HEK293 (cell line): ENCODE measurements around the gene CORO1A.

ENCODE experiments used
- CTCF ChIA-PET: fragments of 350-600 bp; formaldehyde crosslinking; extraction: SDS; loops from one replicate; lab custom pipeline; 2021; ENCODE audit warnings: antibody characterized with exemption; lab: Yijun Ruan, JAX
- POLR2A ChIA-PET: fragments of 300-600 bp; formaldehyde crosslinking; extraction: SDS; loops from one replicate; lab custom pipeline; 2020; ENCODE audit warnings: antibody characterized with exemption, inconsistent platforms; lab: Yijun Ruan, JAX
- H3K27ac ChIP-seq: fragments of 200-500 bp; sonication (Bioruptor generic); 2 replicates; pipeline ENCODE4 v1.5.1; 2014; ENCODE audit warnings: low read depth, low read length, control low read depth, inconsistent platforms; ENCODE audit errors: extremely low read depth
- H3K36me3 ChIP-seq, 2 experiments: fragments of 200-500 bp in 1 of 2; sonication (Bioruptor generic) in 1 of 2; 1 replicate in 1 of 2; 2 replicates in 1 of 2; pipeline ENCODE4 v1.5.1; 2014 to 2017; ENCODE audit warnings: inconsistent platforms in 2 of 2, low read length in 2 of 2; ENCODE audit not compliant: control insufficient read depth in 2 of 2, insufficient read depth in 1 of 2
- H3K4me1 ChIP-seq: fragments of 200-500 bp; sonication (Bioruptor generic); 2 replicates; pipeline ENCODE4 v1.5.1; 2014; ENCODE audit warnings: mild to moderate bottlenecking, low read length, inconsistent platforms; ENCODE audit not compliant: control insufficient read depth, insufficient read depth
- H3K4me3 ChIP-seq: 2 replicates; pipeline ENCODE4 v1.5.1; 2011; ENCODE audit warnings: low read depth, mild to moderate bottlenecking, control low read depth, low read length, moderate library complexity
- H3K9me3 ChIP-seq: fragments of 200-500 bp; sonication (Bioruptor generic); 2 replicates; pipeline ENCODE4 v1.5.1; 2014; ENCODE audit warnings: low read depth, low read length, inconsistent platforms; ENCODE audit not compliant: control insufficient read depth, insufficient read depth
- EGR2 ChIP-seq: fragments of 450-650 bp; formaldehyde crosslinking; IDR thresholded peaks from 2 replicates; pipeline ENCODE4 v1.5.1; 2016; ENCODE audit warnings: low read depth, missing biosample characterization, missing genetic modification characterization
- KLF16 ChIP-seq: fragments of 450-650 bp; formaldehyde crosslinking; IDR thresholded peaks from 2 replicates; pipeline ENCODE4 v1.5.1; 2017; ENCODE audit warnings: missing biosample characterization, missing genetic modification characterization
- PRDM1 ChIP-seq: fragments of 450-650 bp; formaldehyde crosslinking; IDR thresholded peaks from 2 replicates; pipeline ENCODE4; 2016; ENCODE audit warnings: missing biosample characterization, missing genetic modification characterization
- SALL2 ChIP-seq: fragments of 450-650 bp; formaldehyde crosslinking; IDR thresholded peaks from 2 replicates; pipeline ENCODE4 v1.5.0; 2017; ENCODE audit warnings: missing biosample characterization, mild to moderate bottlenecking, missing genetic modification characterization, borderline replicate concordance
- SETDB1 ChIP-seq: IDR thresholded peaks from one replicate; pipeline ENCODE4 v1.6.1; 2017; ENCODE audit warnings: mild to moderate bottlenecking, low read length, moderate library complexity, mixed read lengths; ENCODE audit not compliant: insufficient read length
- ZBTB1 ChIP-seq: fragments of 450-650 bp; formaldehyde crosslinking; IDR thresholded peaks from 2 replicates; pipeline ENCODE4 v1.5.1; 2016; ENCODE audit warnings: missing biosample characterization, missing genetic modification characterization
- ZFP37 ChIP-seq: fragments of 450-650 bp; formaldehyde crosslinking; IDR thresholded peaks from 2 replicates; pipeline ENCODE4 v1.5.1; 2016; ENCODE audit warnings: missing biosample characterization, missing genetic modification characterization
- ZFP69B ChIP-seq: fragments of 450-650 bp; formaldehyde crosslinking; IDR thresholded peaks from 2 replicates; pipeline ENCODE4 v1.5.1; 2016; ENCODE audit warnings: missing biosample characterization, missing genetic modification characterization
- ZNF133 ChIP-seq: fragments of 450-650 bp; formaldehyde crosslinking; IDR thresholded peaks from 2 replicates; pipeline ENCODE4 v1.5.1; 2016; ENCODE audit warnings: missing biosample characterization, missing genetic modification characterization
- ZNF239 ChIP-seq: fragments of 450-650 bp; formaldehyde crosslinking; IDR thresholded peaks from 2 replicates; pipeline ENCODE4 v1.5.1; 2016; ENCODE audit warnings: missing biosample characterization, missing genetic modification characterization
- ZNF24 ChIP-seq: fragments of 450-650 bp; formaldehyde crosslinking; IDR thresholded peaks from 2 replicates; pipeline ENCODE4 v1.5.1; 2016; ENCODE audit warnings: missing biosample characterization, missing genetic modification characterization
- ZNF311 ChIP-seq: fragments of 450-650 bp; formaldehyde crosslinking; IDR thresholded peaks from 2 replicates; pipeline ENCODE4 v1.5.1; 2017; ENCODE audit warnings: missing biosample characterization, missing genetic modification characterization, borderline replicate concordance
- ZNF341 ChIP-seq: fragments of 450-650 bp; formaldehyde crosslinking; IDR thresholded peaks from 2 replicates; pipeline ENCODE4; 2016; ENCODE audit warnings: low read depth, missing biosample characterization, missing genetic modification characterization
- ZNF501 ChIP-seq: fragments of 450-650 bp; formaldehyde crosslinking; IDR thresholded peaks from 2 replicates; pipeline ENCODE4 v1.5.1; 2016; ENCODE audit warnings: missing biosample characterization, missing genetic modification characterization
- ZNF561 ChIP-seq: fragments of 450-650 bp; IDR thresholded peaks from 2 replicates; pipeline ENCODE4 v1.5.1; 2018; ENCODE audit warnings: missing biosample characterization, missing genetic modification characterization, borderline replicate concordance
- ZNF596 ChIP-seq: fragments of 450-650 bp; IDR thresholded peaks from 2 replicates; pipeline ENCODE4 v1.5.0; 2018; ENCODE audit warnings: missing biosample characterization, mild to moderate bottlenecking, missing genetic modification characterization, moderate library complexity
- ZNF610 ChIP-seq: fragments of 450-650 bp; formaldehyde crosslinking; IDR thresholded peaks from 2 replicates; pipeline ENCODE4 v1.5.1; 2016; ENCODE audit warnings: missing biosample characterization, missing genetic modification characterization, borderline replicate concordance
- ZNF654 ChIP-seq: fragments of 450-650 bp; formaldehyde crosslinking; IDR thresholded peaks from 2 replicates; pipeline ENCODE4 v1.5.1; 2016; ENCODE audit warnings: low read depth, missing biosample characterization, missing genetic modification characterization
- ZSCAN16 ChIP-seq: fragments of 450-650 bp; formaldehyde crosslinking; IDR thresholded peaks from 2 replicates; pipeline ENCODE4 v1.5.1; 2016; ENCODE audit warnings: missing biosample characterization, missing genetic modification characterization
- TF ChIP-seq, protein P1 (sequence below): fragments of 450-650 bp; formaldehyde crosslinking; IDR thresholded peaks from 2 replicates; pipeline ENCODE4 v1.5.1; 2016; ENCODE audit warnings: missing biosample characterization, missing genetic modification characterization, low read depth
- TF ChIP-seq, protein P2 (sequence below): fragments of 450-650 bp; formaldehyde crosslinking; IDR thresholded peaks from 2 replicates; pipeline ENCODE4 v1.5.1; 2017; ENCODE audit warnings: missing biosample characterization, missing genetic modification characterization
- TF ChIP-seq, protein P3 (sequence below): fragments of 450-650 bp; formaldehyde crosslinking; IDR thresholded peaks from 2 replicates; pipeline ENCODE4 v1.5.1; 2016; ENCODE audit warnings: missing biosample characterization, missing genetic modification characterization

CORO1A gene

DNA sequence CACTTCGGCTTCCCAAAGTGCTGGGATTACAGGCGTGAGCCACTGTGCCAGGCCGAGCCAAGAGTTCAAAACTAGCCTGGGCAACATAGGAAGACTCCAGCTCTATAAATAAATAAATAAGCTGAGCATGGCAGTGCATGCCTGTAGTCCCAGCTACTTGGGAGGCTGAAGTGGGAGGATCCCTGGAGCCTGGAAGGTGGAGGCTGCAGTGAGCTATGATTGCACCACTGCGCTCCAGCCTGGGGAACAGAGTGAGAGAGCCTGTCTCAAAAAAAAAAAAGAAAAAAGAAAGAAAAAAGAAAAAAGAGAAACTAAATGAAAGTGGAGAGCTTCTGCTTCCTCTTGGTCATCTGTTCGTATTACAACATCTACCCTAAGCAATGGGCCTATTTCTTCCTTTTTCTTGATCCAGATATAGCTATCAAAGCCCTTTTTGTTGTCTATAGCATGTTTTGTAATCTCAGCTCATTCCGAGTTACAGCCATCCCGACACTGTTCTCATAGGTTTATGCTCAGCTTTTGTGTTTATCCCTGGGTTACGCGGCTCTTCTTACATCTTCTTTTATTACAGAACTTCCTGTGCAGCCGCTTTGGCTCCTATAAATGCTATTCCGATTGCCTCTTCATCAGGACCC, 46.3 kb upstream of the CORO1A start:
- H3K9me3 ChIP-seq, result no peaks in the 10 kb centered on the region
- H3K27ac ChIP-seq, result no peak overlapping the region
- POLR2A ChIA-PET, result interaction anchor here (0.9 kb wide), 1 partner anchor 281 kb away, joined by 3 read pairs; no protein-coding TSS in a partner anchor
- CTCF ChIA-PET, result interaction anchor here (0.6 to 1.0 kb wide), 4 partner anchors 16 to 445 kb away, joined by 3 to 5 read pairs (median 3); no protein-coding TSS in a partner anchor
- no peaks in the 10 kb centered on the region for H3K36me3 ChIP-seq
- TF ChIP-seq PRDM1 (tag by site-specific recombination) (0 out of 2 replicates have a peak, but pooled peaks have one; percentile 22), ZFP69B (tag by site-specific recombination) (no peak)
- H3K4me3 ChIP-seq, result no peak overlapping the region
- H3K4me1 ChIP-seq, result no peaks in the 10 kb centered on the region

DNA sequence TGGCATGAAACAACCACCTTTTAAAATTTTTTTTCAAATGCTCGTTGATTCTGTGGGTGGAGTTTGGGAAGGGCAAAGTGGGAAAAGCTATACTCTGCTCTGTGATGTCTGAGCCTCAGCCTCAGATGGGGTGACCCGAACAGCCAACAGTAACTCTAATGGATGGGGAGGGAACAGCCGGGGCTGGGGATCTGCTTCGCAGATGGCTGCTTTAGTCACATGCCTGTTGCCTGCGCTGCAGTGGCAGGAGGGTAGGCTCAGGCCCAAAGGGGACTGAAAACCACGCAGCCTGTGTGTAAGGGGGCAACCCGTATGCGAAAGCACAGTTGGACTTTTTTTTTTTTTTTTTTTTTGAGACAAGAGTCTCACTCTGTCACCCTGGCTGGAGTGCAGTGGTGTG, 45.5 kb upstream of the CORO1A start:
- Histone ChIP-seq H3K36me3 (no peaks in the 10 kb centered on the region), H3K4me3 (no peak overlapping the region), H3K27ac (no peak overlapping the region), H3K4me1 (no peaks in the 10 kb centered on the region), H3K9me3 (no peaks in the 10 kb centered on the region)
- POLR2A ChIA-PET, result no interaction called here
- TF ChIP-seq ZNF610 (tag by site-specific recombination) (no peak), ZNF341 (tag by site-specific recombination) (peak; percentile 24; the same call in 1 of the 2 replicates)
- CTCF ChIA-PET, result interaction anchor here (0.6 to 1.0 kb wide), 3 partner anchors 17 to 445 kb away, joined by 3 read pairs; no protein-coding TSS in a partner anchor

DNA sequence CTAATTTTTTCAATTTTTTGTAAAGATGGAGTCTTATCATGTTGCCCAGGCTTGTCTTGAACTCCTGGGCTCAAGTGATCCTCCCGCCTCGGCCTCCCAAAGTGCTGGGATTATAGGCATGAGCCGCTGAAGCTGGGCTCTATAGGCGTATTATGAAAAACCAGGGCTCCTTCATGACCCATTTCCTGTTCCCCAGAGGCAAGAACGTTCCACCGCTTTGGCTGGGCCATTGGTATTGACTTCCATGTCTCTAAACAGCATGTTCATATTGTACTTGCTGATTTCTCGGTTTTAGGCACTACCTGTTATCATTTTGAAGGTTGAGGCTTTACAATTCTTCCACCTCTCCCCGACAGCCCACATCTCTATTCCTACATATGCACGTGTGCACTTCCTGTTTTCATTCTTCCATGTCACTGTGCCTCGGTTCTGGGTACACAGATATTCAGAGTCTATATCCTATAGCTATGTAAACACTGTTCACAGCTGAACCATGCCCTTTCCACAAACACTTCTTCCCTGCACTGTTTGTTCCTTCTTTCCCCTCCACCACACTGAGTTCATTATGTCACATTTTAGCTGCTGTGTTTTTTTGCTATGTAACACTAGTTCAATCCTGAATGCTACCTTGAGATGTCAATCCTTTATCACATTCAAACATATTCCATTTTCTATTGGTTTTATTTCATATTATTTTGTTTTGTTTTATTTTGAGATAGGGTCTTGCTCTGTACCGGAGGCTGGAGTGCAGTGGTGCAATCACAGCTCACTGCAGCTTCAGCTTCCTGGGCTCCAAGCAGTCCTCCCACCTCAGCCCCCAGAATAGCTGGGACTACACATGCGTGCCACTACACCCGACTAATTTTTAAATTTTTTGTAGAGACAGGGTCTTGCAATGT, 43.6 kb upstream of the CORO1A start:
- POLR2A ChIA-PET, result no interaction called here
- H3K4me3 ChIP-seq, result no peak overlapping the region
- CTCF ChIA-PET, result interaction anchor here (0.6 to 1.3 kb wide), 3 partner anchors 11 to 47 kb away, joined by 3 to 4 read pairs (median 3); no protein-coding TSS in a partner anchor

DNA sequence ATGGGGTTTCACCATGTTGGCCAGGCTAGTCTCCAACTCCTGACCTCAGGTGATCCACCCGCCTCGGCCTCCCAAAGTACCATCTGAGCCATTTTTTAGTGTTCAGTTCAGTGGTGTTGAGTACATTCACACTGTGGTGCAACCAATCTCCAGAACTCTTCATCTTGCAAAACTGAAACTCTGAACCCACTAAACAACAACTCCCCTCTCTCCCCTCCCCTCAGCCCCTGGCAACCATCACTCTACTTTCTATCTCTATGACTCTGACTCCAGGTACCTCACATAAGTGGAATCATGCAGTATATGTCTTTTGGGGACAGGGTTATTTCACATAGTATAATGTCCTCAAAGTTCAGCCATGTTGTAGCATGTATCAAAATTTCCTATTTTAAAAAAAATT, 41.7 kb upstream of the CORO1A start:
- ChIA-PET CTCF (interaction anchor here (0.6 kb wide), 1 partner anchor 703 kb away, joined by 3 read pairs; no protein-coding TSS in a partner anchor), POLR2A (no interaction called here)
- H3K9me3 ChIP-seq, result no peaks in the 10 kb centered on the region
- no peak overlapping the region for H3K4me3 ChIP-seq
- no peak overlapping the region for H3K27ac ChIP-seq
- H3K4me1 ChIP-seq, result no peaks in the 10 kb centered on the region
- no peaks in the 10 kb centered on the region for H3K36me3 ChIP-seq
- TF ChIP-seq ZNF311 (tag by site-specific recombination) (no peak), ZNF239 (tag by site-specific recombination) (no peak), ZNF596 (no peak), SALL2 (tag by site-specific recombination) (no peak), KLF16 (tag by site-specific recombination) (no peak)
- TF ChIP-seq, protein P1, sequence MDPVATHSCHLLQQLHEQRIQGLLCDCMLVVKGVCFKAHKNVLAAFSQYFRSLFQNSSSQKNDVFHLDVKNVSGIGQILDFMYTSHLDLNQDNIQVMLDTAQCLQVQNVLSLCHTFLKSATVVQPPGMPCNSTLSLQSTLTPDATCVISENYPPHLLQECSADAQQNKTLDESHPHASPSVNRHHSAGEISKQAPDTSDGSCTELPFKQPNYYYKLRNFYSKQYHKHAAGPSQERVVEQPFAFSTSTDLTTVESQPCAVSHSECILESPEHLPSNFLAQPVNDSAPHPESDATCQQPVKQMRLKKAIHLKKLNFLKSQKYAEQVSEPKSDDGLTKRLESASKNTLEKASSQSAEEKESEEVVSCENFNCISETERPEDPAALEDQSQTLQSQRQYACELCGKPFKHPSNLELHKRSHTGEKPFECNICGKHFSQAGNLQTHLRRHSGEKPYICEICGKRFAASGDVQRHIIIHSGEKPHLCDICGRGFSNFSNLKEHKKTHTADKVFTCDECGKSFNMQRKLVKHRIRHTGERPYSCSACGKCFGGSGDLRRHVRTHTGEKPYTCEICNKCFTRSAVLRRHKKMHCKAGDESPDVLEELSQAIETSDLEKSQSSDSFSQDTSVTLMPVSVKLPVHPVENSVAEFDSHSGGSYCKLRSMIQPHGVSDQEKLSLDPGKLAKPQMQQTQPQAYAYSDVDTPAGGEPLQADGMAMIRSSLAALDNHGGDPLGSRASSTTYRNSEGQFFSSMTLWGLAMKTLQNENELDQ, result no peak

More for the DNA sequence above, 43.6 kb upstream of the CORO1A start:
- Histone ChIP-seq H3K9me3 (no peaks in the 10 kb centered on the region), H3K4me1 (no peaks in the 10 kb centered on the region)
- TF ChIP-seq, protein P2, sequence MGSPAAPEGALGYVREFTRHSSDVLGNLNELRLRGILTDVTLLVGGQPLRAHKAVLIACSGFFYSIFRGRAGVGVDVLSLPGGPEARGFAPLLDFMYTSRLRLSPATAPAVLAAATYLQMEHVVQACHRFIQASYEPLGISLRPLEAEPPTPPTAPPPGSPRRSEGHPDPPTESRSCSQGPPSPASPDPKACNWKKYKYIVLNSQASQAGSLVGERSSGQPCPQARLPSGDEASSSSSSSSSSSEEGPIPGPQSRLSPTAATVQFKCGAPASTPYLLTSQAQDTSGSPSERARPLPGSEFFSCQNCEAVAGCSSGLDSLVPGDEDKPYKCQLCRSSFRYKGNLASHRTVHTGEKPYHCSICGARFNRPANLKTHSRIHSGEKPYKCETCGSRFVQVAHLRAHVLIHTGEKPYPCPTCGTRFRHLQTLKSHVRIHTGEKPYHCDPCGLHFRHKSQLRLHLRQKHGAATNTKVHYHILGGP, result no peak
- TF ChIP-seq ZNF654 (no peak), ZNF133 (no peak), ZNF501 (no peak), SETDB1 (no peak), ZFP37 (tag by site-specific recombination) (no peak), ZBTB1 (no peak), ZNF561 (no peak), EGR2 (tag by site-specific recombination) (no peak), ZNF24 (tag by site-specific recombination) (no peak), ZNF610 (tag by site-specific recombination) (no peak), ZSCAN16 (no peak)
- TF ChIP-seq, protein P3, sequence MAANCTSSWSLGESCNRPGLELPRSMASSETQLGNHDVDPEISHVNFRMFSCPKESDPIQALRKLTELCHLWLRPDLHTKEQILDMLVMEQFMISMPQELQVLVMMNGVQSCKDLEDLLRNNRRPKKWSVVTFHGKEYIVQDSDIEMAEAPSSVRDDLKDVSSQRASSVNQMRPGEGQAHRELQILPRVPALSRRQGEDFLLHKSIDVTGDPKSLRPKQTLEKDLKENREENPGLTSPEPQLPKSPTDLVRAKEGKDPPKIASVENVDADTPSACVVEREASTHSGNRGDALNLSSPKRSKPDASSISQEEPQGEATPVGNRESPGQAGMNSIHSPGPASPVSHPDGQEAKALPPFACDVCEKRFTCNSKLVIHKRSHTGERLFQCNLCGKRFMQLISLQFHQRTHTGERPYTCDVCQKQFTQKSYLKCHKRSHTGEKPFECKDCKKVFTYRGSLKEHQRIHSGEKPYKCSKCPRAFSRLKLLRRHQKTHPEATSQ, result no peak
- TF ChIP-seq, all 188 proteins: peak for 0
- H3K27ac ChIP-seq, result no peak overlapping the region
- no peaks in the 10 kb centered on the region for H3K36me3 ChIP-seq
